ENCODE data around the gene WDR4. TPM values are rescaled to one million over a fixed set of nuclear protein-coding genes. Genes with fewer than 3 reads are reported as not detected.

The WDR4 gene
- polyA plus RNA-seq, 2 of the 4 experiments (the other 2 are of a cell fraction), result 25.2 to 35.0 TPM

- WGBS (ENCODE audit: missing lambda C conversion rate), result 77% methylated on average over 11 of the region's 13 CpGs
- no peaks in the 10 kb centered on the region for H3K9me3 ChIP-seq
- TF ChIP-seq PBX3 (IDR thresholded peaks at IDR 0.05), result no peak
- H3K4me1 ChIP-seq, result no peaks in the 10 kb centered on the region
- DNase-seq (ENCODE audit: low read depth in 1 of 2, low spot score in 1 of 2) (no peak), ATAC-seq (no peak), FAIRE-seq (no peak)
- CTCF ChIA-PET, result interaction anchor here (1.7 kb wide), 1 partner anchor 20 kb away, joined by 5 read pairs; no protein-coding TSS in a partner anchor
- POLR2A ChIA-PET, result no interaction called here
- H3K4me3 ChIP-seq, result no peak overlapping the region
- no peak overlapping the region for H3K4me2 ChIP-seq
- no peak overlapping the region for H3K27ac ChIP-seq
Measured at GRCh38 chr21:42863504-42863870, 15.9 kb downstream of the WDR4 start.

- POLR2A ChIA-PET, result no interaction called here
- CTCF ChIA-PET, result interaction anchor here (1.7 kb wide), 1 partner anchor 19 kb away, joined by 5 read pairs; no protein-coding TSS in a partner anchor
- WGBS (ENCODE audit: missing lambda C conversion rate), result 89% methylated on average over 20 of the region's 21 CpGs
Measured at GRCh38 chr21:42862774-42863503, 16.4 kb downstream of the WDR4 start.

GRCh38 chr21:42861848-42862400, 17.4 kb downstream of the WDR4 start:
- WGBS (ENCODE audit: missing lambda C conversion rate), result 90% methylated on average over 21 of the region's 29 CpGs
- ChIA-PET CTCF (interaction anchor here (1.0 kb wide), 1 partner anchor 18 kb away, joined by 3 read pairs; no protein-coding TSS in a partner anchor), POLR2A (no interaction called here)
- no peak overlapping the region for H3K4me2 ChIP-seq
- H3K4me1 ChIP-seq, result no peaks in the 10 kb centered on the region
- H3K4me3 ChIP-seq, result no peak overlapping the region
- DNase-seq (ENCODE audit: low read depth in 1 of 2, low spot score in 1 of 2) (no peak), ATAC-seq (no peak), FAIRE-seq (no peak)
- TF ChIP-seq REST (IDR thresholded peaks at IDR 0.05), result no peak
- TF ChIP-seq BCL3 (IDR thresholded peaks at IDR 0.05), result no peak
- no peak overlapping the region for H3K27ac ChIP-seq
- no peaks in the 10 kb centered on the region for H3K9me3 ChIP-seq

More at GRCh38 chr21:42862774-42863503, 16.4 kb downstream of the WDR4 start:
- no peak overlapping the region for H3K4me2 ChIP-seq
- peak in 1 of 2 experiments; percentile 20 for DNase-seq (ENCODE audit: low read depth in 1 of 2, low spot score in 1 of 2)
- ATAC-seq, result peak; percentile 70 to 74
- no peaks in the 10 kb centered on the region for H3K9me3 ChIP-seq
- no peak overlapping the region for H3K4me3 ChIP-seq
- H3K4me1 ChIP-seq, result no peaks in the 10 kb centered on the region
- no peak for FAIRE-seq
- no peak overlapping the region for H3K27ac ChIP-seq
- no peak for TF ChIP-seq RNF2 (IDR thresholded peaks at IDR 0.05; ENCODE audit: borderline replicate concordance, low read depth)

GRCh38 chr21:42861311-42861847, 18.0 kb downstream of the WDR4 start:
- CTCF ChIA-PET, result interaction anchor here (1.0 kb wide), 1 partner anchor 17 kb away, joined by 3 read pairs; no protein-coding TSS in a partner anchor
- TF ChIP-seq PHF8 (IDR thresholded peaks at IDR 0.05; ENCODE audit: borderline replicate concordance, low read depth) (no peak), ZSCAN20 (CRISPR knock-in tag; IDR thresholded peaks at IDR 0.05) (no peak), RAD21 (conservative IDR thresholded peaks at IDR 0.05 in 1 of 2, IDR thresholded peaks at IDR 0.05 in 1 of 2) (no peak), SMC3 (IDR thresholded peaks at IDR 0.05) (no peak), MAX (IDR thresholded peaks at IDR 0.05) (no peak), MYC (IDR thresholded peaks at IDR 0.05; ENCODE audit: borderline replicate concordance, low read length) (no peak), CTCF (IDR thresholded peaks at IDR 0.05) (no peak), ZNF302 (CRISPR knock-in tag; IDR thresholded peaks at IDR 0.05) (no peak), HDAC2 (IDR thresholded peaks at IDR 0.05) (no peak), NR3C1 (IDR thresholded peaks at IDR 0.05) (no peak), ELK1 (IDR thresholded peaks at IDR 0.05; ENCODE audit: low read depth, low read length) (no peak), NFE2L2 (conservative IDR thresholded peaks at IDR 0.05; ENCODE audit: low read length) (no peak), JUNB (IDR thresholded peaks at IDR 0.05) (no peak), MAFK (IDR thresholded peaks at IDR 0.05; ENCODE audit: partially characterized antibody) (no peak)
- no peak for DNase-seq (ENCODE audit: low read depth in 1 of 2, low spot score in 1 of 2)
- ATAC-seq, result no peak
- Histone ChIP-seq H3K27ac (no peak overlapping the region), H3K4me1 (no peaks in the 10 kb centered on the region), H3K4me2 (no peak overlapping the region), H3K9me3 (no peaks in the 10 kb centered on the region), H3K4me3 (no peak overlapping the region)
- 91% methylated on average over 10 of the region's 10 CpGs for WGBS (ENCODE audit: missing lambda C conversion rate)
- POLR2A ChIA-PET, result no interaction called here
- FAIRE-seq, result no peak

All from A549 (cell line).